Measurements from ENCODE around the gene DOCK10.

DOCK10 gene

DNA sequence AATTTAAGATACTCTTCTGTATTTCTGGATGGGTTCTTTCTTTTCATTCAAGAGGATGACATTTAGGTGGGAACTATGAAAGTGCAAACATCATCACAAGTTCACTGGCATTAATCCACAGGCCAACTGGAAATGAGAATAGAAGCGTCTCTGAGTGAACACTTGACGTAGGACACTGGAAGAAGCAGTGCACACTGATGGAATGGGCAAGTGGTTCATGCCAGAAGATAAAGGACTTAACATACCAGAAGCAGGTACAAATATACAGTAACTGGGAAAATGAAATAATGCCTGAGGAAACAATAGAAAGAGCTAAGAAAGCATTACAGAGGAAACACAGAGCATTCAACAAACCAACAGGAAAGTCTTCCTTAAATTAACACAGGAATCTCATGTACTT lies 205.2 kb downstream of the DOCK10 start:
- no peak for DNase-seq (ENCODE audit: low read depth in 2 of 2)

GRCh38 chr2:224836263-224836662 lies 206.0 kb downstream of the DOCK10 start:
- DNase-seq (ENCODE audit: low read depth in 2 of 2), result no peak

DNA sequence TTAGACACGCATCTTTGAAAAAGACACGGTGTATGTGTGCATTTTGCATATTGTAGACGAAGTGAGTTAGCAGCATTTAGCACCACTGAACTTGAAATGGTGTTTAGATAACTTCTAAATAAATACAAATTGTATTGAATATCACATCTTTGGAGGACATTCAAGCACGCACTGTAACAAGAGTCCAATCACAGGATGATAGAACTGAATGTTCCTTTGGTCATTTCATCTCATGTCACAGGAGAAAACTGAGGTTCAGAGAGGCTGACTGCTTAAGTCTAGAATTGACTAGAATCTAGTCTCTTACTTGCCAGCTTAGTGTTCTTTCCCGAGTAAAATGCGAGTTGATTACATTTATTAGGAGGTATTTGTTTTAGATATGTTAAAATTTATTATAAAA lies 206.9 kb downstream of the DOCK10 start:
- no peak for DNase-seq (ENCODE audit: low read depth in 2 of 2)

GRCh38 chr2:224833986-224834385 lies 208.3 kb downstream of the DOCK10 start:
- DNase-seq (ENCODE audit: low read depth in 2 of 2), result no peak

- no peak for DNase-seq (ENCODE audit: low read depth in 2 of 2)
Measured at GRCh38 chr2:224832207-224832606, 210.1 kb downstream of the DOCK10 start.

- no peak for DNase-seq (ENCODE audit: low read depth in 2 of 2)
Measured at GRCh38 chr2:224831530-224831929, 210.7 kb downstream of the DOCK10 start.

GRCh38 chr2:224820283-224820991 lies 221.8 kb downstream of the DOCK10 start:
- no peak for DNase-seq (ENCODE audit: low read depth in 2 of 2)

DNA sequence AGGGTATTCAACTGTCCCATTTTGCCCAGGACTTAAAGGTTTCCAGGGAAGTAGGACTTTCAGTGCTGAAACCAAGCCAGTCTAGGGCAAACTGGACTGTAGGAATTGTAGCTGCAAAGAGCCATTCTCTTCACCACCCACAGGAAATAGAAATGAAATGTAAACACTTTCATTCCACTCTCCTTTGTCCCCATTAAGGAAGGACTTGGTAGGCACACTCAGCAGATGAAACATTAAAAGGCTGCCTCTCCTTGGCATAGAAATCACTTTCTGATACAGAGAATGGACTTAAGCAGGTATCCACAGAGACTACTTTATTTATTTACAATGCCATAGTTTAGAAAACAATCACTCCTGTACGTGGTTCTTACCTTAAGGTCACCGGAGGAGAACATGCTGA lies 223.2 kb downstream of the DOCK10 start:
- no peak for DNase-seq (ENCODE audit: low read depth in 2 of 2)

- DNase-seq (ENCODE audit: low read depth in 2 of 2), result no peak
Measured at GRCh38 chr2:224817676-224818075, 224.6 kb downstream of the DOCK10 start.

GRCh38 chr2:224816816-224817215 lies 225.5 kb downstream of the DOCK10 start:
- DNase-seq (ENCODE audit: low read depth in 2 of 2), result no peak

- no peak for DNase-seq (ENCODE audit: low read depth in 2 of 2)
Measured at GRCh38 chr2:224813578-224813977, 228.7 kb downstream of the DOCK10 start.

- DNase-seq (ENCODE audit: low read depth in 2 of 2), result no peak
Measured at GRCh38 chr2:224807153-224807964, 234.9 kb downstream of the DOCK10 start.

DNA sequence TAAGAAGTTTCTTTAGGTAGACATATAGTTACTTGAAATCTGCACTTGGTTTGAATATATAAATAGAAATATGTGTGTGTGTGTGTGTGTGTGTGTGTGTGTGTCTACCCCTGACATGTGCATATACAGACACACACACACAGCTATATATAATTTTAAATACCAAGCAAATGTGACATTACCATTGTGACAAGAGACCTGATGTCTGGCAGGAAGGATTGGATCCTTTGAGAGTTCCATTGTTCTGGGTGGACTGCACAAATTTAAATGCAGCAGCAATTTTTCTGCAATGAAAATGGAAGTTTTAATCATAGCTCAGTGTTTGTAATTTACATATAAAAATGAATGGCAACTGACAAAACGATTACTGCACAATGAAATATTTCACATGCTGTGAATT lies 238.3 kb downstream of the DOCK10 start:
- no peak for DNase-seq (ENCODE audit: low read depth in 2 of 2)

- DNase-seq (ENCODE audit: low read depth in 2 of 2), result no peak
Measured at GRCh38 chr2:224802407-224802806, 239.9 kb downstream of the DOCK10 start.

DNA sequence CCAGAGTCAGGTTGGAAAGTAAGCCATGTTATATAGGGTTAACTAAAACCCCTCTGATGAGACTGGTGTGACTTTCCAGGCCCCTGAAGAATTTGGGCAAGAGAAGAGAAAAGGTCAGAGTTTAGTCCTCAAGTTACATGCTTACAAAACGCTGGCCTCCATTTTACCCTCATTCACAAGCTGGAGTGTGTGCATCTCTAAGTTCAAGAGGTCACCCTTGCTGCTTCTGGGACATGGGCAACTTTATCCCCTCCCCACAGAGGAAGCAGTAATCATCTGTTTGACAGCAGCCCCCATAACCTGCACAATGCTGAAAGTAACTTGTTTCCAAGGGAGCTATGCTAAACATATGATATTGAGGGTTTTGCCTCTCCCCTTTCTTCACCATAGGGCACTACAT lies 240.9 kb downstream of the DOCK10 start:
- no peak for DNase-seq (ENCODE audit: low read depth in 2 of 2)

DNA sequence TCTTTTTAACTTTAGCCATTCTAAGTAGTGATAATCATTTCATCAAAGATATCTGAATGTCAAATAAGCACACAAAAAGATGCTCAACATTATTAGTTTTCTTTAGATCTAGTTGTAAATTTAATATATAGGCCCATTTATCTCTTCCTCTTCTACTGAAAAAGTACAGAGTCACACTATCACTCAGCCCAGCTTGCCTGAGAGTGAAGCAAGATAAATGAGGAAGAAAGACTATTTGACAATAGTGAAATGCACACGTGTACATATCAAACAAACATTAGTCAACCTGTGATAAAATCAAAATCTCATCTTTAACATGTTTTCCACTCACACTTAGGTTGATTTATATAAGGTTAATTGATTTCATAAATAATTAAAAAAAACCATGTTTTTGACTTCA lies 242.6 kb downstream of the DOCK10 start:
- no peak for DNase-seq (ENCODE audit: low read depth in 2 of 2)

DNA sequence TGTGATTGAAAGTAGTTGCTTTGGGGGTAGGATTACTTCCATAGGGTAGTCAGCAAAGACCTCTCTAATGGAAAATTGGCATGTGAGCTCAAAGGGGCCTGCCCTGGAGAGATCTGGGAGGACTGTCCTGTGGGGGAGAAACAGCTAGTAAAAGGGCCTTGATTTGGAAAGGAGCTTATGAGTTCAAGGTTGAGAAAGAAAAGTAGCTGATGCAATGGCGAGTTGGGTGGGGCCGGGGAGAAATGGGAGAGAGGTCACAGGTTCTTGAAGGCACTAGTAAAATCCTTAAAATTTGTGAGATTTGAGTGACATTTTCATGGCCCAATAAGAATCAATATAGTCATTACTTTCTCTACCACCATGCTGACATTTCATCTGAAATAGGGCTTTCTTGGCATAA lies 244.1 kb downstream of the DOCK10 start:
- DNase-seq (ENCODE audit: low read depth in 2 of 2), result no peak

GRCh38 chr2:224796695-224797305 lies 245.5 kb downstream of the DOCK10 start:
- no peak for DNase-seq (ENCODE audit: low read depth in 2 of 2)

GRCh38 chr2:224793946-224794345 lies 248.3 kb downstream of the DOCK10 start:
- DNase-seq (ENCODE audit: low read depth in 2 of 2), result no peak

DNA sequence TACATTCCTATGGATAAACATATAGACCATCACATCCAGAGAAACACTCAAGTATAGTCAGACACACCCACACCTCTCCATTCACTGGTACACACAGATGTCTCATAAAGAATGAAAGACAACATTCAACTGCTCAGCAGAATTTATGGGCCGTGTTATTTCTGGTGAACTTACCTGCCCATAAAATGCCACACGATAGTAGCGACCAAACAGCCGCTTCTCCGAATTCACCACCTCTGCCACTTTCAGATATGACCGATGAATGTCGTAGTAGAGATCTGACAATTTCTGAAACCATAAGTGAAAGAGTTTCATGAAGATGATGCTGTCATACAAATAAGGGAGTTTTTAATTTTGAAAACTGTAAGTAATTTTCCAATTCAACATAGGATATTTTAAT lies 255.4 kb downstream of the DOCK10 start:
- no peak for DNase-seq (ENCODE audit: low read depth in 2 of 2)

DNA sequence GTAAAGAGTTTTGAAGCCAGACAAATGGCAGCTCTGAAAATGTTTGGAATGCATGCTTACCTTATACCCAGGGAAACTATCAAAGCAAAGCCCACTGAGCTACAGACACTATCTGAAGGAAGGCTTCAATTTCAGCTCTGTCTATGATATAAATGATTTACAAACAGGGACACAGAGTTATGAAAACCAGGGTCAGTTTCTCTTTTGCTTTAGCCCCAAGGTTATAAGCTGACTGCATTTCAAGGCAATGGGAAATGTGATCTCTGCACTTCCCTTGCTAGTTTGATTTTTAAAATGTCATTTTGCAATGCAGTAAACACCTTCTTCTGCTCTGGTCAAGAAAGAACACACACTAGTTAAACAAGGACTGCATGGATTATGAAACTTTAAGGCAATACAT lies 260.9 kb downstream of the DOCK10 start:
- no peak for DNase-seq (ENCODE audit: low read depth in 2 of 2)

GRCh38 chr2:224780823-224781222 lies 261.4 kb downstream of the DOCK10 start:
- DNase-seq (ENCODE audit: low read depth in 2 of 2), result no peak

GRCh38 chr2:224780106-224780505 lies 262.2 kb downstream of the DOCK10 start:
- no peak for DNase-seq (ENCODE audit: low read depth in 2 of 2)
